Caco-2 (cell line): ENCODE measurements around the gene PIAS2. TPM values are rescaled to one million over a fixed set of nuclear protein-coding genes. Genes with fewer than 3 reads are reported as not detected.

Source experiments
- BruUV-seq: library from RNA; stranded (reverse); fragments of 400-500 nt; replicated peaks from 2 replicates; lab custom pipeline; 2021; lab: Mats Ljungman, UMichigan
- CTCF ChIA-PET: fragments of 300-600 bp; sonication (Branson Sonifier 250); formaldehyde crosslinking; loops from one replicate; lab custom pipeline; 2022; ENCODE audit warnings: antibody characterized with exemption; lab: Charles Lee
- POLR2A ChIA-PET: fragments of 300-600 bp; sonication (Branson Sonifier 250); formaldehyde crosslinking; loops from one replicate; lab custom pipeline; 2022; ENCODE audit warnings: antibody characterized with exemption; lab: Charles Lee
- DNase-seq, 2 experiments: peaks; one replicate each; pipeline versions ENCODE4 v3.0.0 to v3.0.0-alpha.2; 2020 to 2022
- H3K27me3 ChIP-seq: replicated peaks from 2 replicates; pipeline ENCODE4 v1.6.0; 2011; ENCODE audit warnings: low read length; ENCODE audit not compliant: control insufficient read depth, insufficient read depth
- H3K36me3 ChIP-seq: 2 replicates; pipeline ENCODE4 v1.5.1; 2011; ENCODE audit warnings: low read length; ENCODE audit not compliant: control insufficient read depth, insufficient read depth
- H3K4me1 ChIP-seq: fragments of 250-450 bp; sonication (Bioruptor Pico); 2 replicates; pipeline ENCODE4 v1.5.1; 2020; ENCODE audit warnings: mild to moderate bottlenecking
- H3K4me3 ChIP-seq: 2 replicates; pipeline ENCODE4 v1.5.1; 2011; ENCODE audit warnings: low read depth, mild to moderate bottlenecking, control low read depth, low read length
- H3K9me3 ChIP-seq: fragments of 250-450 bp; sonication (Bioruptor Pico); 2 replicates; pipeline ENCODE4 v1.5.1; 2020; ENCODE audit warnings: mild to moderate bottlenecking, moderate library complexity
- H3K27ac Mint-ChIP-seq: one replicate; pipeline ENCODE4 v1.8.0; 2022; ENCODE audit warnings: mixed read lengths; ENCODE audit not compliant: unreplicated experiment
- H3K27me3 Mint-ChIP-seq: one replicate; pipeline ENCODE4 v1.8.0; 2022; ENCODE audit warnings: mixed read lengths; ENCODE audit not compliant: insufficient read depth, unreplicated experiment
- H3K36me3 Mint-ChIP-seq: one replicate; pipeline ENCODE4 v1.8.0; 2022; ENCODE audit warnings: mild to moderate bottlenecking, mixed read lengths; ENCODE audit not compliant: insufficient read depth, unreplicated experiment
- H3K4me1 Mint-ChIP-seq: one replicate; pipeline ENCODE4 v1.8.0; 2022; ENCODE audit warnings: low read depth, mixed read lengths; ENCODE audit not compliant: unreplicated experiment
- H3K4me3 Mint-ChIP-seq: one replicate; pipeline ENCODE4 v1.8.0; 2022; ENCODE audit warnings: mild to moderate bottlenecking, moderate library complexity, mixed read lengths; ENCODE audit not compliant: unreplicated experiment
- H3K9me3 Mint-ChIP-seq: one replicate; pipeline ENCODE4 v1.8.0; 2022; ENCODE audit warnings: mixed read lengths; ENCODE audit not compliant: unreplicated experiment
- intact Hi-C: fragments of 100-400 bp; cut with micrococcal nuclease; formaldehyde crosslinking; loops from one replicate; pipeline ENCODE4 v1.10.0; 2022; ENCODE audit not compliant: unreplicated experiment
- total RNA-seq: library from RNA; stranded (reverse); gene quantifications from 2 replicates; pipeline ENCODE4 v1.2.3, GENCODE V29; 2022
- TF ChIP-seq, protein P1 (sequence below), 2 experiments: fragments of 200-600 bp in 1 of 2; IDR thresholded peaks; 1 replicate in 1 of 2; 2 replicates in 1 of 2; pipeline versions ENCODE4 v1.5.1 to v1.8.0; 2011 to 2022; ENCODE audit warnings: antibody characterized with exemption in 1 of 2, control low read depth in 1 of 2, inconsistent platforms in 1 of 2, low read depth in 1 of 2, low read length in 1 of 2, mild to moderate bottlenecking in 1 of 2, moderate library complexity in 1 of 2; ENCODE audit not compliant: insufficient read depth in 1 of 2, severe bottlenecking in 1 of 2, unreplicated experiment in 1 of 2

PIAS2 gene
- total RNA-seq, 1 experiment from 2014 or later = 16.2 TPM

DNA sequence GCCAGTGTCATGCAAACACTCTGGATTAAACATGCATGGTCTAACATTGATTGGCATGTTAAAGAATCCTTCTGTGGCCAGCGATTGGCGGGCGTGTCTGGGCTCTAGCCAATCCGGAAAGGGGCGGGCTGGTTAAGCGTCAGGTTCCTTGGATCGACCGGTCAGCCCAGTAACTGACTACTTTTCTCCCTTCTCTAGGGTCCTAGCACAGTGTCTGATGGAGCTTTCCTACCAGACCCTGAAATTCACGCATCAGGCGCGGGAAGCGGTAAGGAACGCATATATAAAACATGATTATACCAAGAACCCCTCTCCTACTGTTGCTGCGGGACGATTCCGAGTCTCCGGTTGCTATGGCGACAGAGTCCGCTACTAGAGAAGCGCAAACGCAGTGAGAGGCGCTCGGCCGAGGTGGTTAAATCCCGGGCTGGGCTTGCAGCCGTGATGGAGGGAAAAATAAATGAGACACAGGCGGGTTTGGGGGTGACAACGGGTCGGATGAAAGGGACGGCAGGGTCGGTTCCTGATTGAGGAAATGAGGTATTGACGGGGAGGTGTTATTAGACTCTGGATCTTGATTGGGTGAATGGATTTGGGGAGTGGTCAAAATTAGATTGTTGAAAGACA is 29.5 kb upstream of the PIAS2 start:
- intact Hi-C loops = no loop called here
- TF ChIP-seq, protein P1, sequence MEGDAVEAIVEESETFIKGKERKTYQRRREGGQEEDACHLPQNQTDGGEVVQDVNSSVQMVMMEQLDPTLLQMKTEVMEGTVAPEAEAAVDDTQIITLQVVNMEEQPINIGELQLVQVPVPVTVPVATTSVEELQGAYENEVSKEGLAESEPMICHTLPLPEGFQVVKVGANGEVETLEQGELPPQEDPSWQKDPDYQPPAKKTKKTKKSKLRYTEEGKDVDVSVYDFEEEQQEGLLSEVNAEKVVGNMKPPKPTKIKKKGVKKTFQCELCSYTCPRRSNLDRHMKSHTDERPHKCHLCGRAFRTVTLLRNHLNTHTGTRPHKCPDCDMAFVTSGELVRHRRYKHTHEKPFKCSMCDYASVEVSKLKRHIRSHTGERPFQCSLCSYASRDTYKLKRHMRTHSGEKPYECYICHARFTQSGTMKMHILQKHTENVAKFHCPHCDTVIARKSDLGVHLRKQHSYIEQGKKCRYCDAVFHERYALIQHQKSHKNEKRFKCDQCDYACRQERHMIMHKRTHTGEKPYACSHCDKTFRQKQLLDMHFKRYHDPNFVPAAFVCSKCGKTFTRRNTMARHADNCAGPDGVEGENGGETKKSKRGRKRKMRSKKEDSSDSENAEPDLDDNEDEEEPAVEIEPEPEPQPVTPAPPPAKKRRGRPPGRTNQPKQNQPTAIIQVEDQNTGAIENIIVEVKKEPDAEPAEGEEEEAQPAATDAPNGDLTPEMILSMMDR (IDR thresholded peaks at IDR 0.05; ENCODE audit: insufficient read depth in 1 of 2, low read depth in 1 of 2, low read length in 1 of 2, severe bottlenecking in 1 of 2, unreplicated experiment in 1 of 2) = no peak
- H3K27me3 ChIP-seq = no peaks in the 10 kb centered on the region
- ChIA-PET POLR2A (no interaction called here), CTCF (interaction anchor here (1.1 kb wide), 1 partner anchor 9 kb away, joined by 3 read pairs; no protein-coding TSS in a partner anchor)
- Mint-ChIP-seq H3K27me3 (peaks cover 2% of the 10 kb centered on the region), H3K4me1 (no peaks in the 10 kb centered on the region), H3K36me3 (no peaks in the 10 kb centered on the region), H3K9me3 (no peaks in the 10 kb centered on the region), H3K27ac (no peak overlapping the region), H3K4me3 (no peak overlapping the region)
- no TSS peak for BruUV-seq
- H3K36me3 ChIP-seq = no peaks in the 10 kb centered on the region
- H3K4me1 ChIP-seq = no peaks in the 10 kb centered on the region
- no peak for DNase-seq
- no peaks in the 10 kb centered on the region for H3K9me3 ChIP-seq
- no peak overlapping the region for H3K4me3 ChIP-seq

DNA sequence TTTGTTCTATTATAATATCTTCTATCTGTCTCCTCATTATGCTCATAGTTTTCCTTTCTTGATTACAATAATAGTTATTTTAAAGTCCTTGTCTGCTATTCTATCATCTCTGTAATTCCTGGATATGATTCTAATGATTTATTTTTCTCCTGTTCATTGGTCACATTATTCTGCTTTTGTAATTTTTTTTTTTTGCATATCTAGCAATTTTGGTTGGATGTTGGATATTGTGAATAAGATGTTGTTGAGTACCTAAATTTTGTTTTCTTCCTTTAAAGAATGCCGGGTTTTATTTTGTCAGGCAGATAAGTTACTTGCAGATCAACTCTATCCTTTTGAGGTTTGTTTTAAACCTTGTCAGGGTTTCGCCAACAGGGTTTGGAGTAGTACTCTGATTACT is 25.3 kb upstream of the PIAS2 start:
- Histone ChIP-seq H3K36me3 (no peaks in the 10 kb centered on the region), H3K4me1 (no peaks in the 10 kb centered on the region), H3K4me3 (no peak overlapping the region), H3K9me3 (no peaks in the 10 kb centered on the region), H3K27me3 (no peaks in the 10 kb centered on the region)
- Mint-ChIP-seq H3K27me3 (peaks cover 2% of the 10 kb centered on the region), H3K4me3 (no peak overlapping the region), H3K36me3 (no peaks in the 10 kb centered on the region), H3K9me3 (no peaks in the 10 kb centered on the region), H3K27ac (no peak overlapping the region), H3K4me1 (no peaks in the 10 kb centered on the region)
- BruUV-seq = no TSS peak
- POLR2A ChIA-PET = no interaction called here
- TF ChIP-seq, protein P1 (IDR thresholded peaks at IDR 0.05; ENCODE audit: insufficient read depth in 1 of 2, low read depth in 1 of 2, low read length in 1 of 2, severe bottlenecking in 1 of 2, unreplicated experiment in 1 of 2) = no peak
- intact Hi-C loops = no loop called here
- CTCF ChIA-PET = no interaction called here
- DNase-seq = no peak

DNA sequence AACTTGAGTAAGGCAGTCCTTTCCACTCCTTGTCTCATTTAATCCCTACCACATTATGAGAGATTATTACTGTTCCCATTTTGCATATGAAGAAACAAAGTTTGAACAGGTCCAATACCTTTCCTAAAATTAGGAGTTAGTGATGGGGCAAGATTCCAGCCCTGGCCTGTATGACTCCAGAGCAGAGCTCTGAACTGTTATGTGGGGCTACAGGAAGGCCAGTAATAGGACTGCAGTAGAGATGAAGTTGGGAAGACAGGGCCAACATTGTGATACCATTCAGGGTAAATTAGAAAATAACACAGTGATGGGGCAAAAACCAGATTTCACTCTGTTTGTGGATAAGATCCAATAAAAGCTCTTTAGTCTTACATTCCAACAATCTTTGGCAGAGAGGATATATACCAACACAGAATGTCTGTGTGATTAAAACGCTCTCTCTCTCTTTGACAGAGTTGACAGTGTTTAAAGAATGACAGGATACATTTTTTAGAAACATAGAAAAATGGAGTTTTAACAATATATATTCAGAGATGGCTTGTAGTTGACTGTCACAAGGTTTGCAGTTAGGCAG is 22.8 kb upstream of the PIAS2 start:
- no peaks in the 10 kb centered on the region for H3K27me3 ChIP-seq
- TF ChIP-seq, protein P1 (IDR thresholded peaks at IDR 0.05; ENCODE audit: insufficient read depth in 1 of 2, low read depth in 1 of 2, low read length in 1 of 2, severe bottlenecking in 1 of 2, unreplicated experiment in 1 of 2) = no peak
- no peaks in the 10 kb centered on the region for H3K9me3 ChIP-seq
- Mint-ChIP-seq H3K9me3 (no peaks in the 10 kb centered on the region), H3K27ac (no peak overlapping the region), H3K4me1 (no peaks in the 10 kb centered on the region), H3K27me3 (no peaks in the 10 kb centered on the region), H3K4me3 (no peak overlapping the region), H3K36me3 (no peaks in the 10 kb centered on the region)
- no TSS peak for BruUV-seq
- no peaks in the 10 kb centered on the region for H3K36me3 ChIP-seq
- H3K4me3 ChIP-seq = no peak overlapping the region
- no peaks in the 10 kb centered on the region for H3K4me1 ChIP-seq
- ChIA-PET CTCF (no interaction called here), POLR2A (no interaction called here)
- intact Hi-C loops = no loop called here
- DNase-seq = no peak
